WTC11 (cell line): ENCODE results near the gene SUPV3L1. TPM values are rescaled to one million over a fixed set of nuclear protein-coding genes. Genes with fewer than 3 reads are reported as not detected.
"Not testable (repeated sequence)": the region's sequence is repeated elsewhere in the genome, so short reads cannot be mapped to it uniquely, and the experiment has no call there.

Experiments
- ATAC-seq: fragments of 200-7000 bp; cut with Tn5 transposase; 2 replicates; pipeline ENCODE4 v1.10.0; 2021; ENCODE audit warnings: mild to moderate bottlenecking, moderate library complexity
- CTCF ChIA-PET: fragments of 300-600 bp; sonication (Branson Sonifier 250); formaldehyde crosslinking; loops from one replicate; lab custom pipeline; 2021; ENCODE audit warnings: antibody characterized with exemption; lab: Charles Lee
- POLR2A ChIA-PET: fragments of 350-600 bp; sonication (Branson Sonifier 250); formaldehyde crosslinking; loops from one replicate; lab custom pipeline; 2021; ENCODE audit warnings: antibody characterized with exemption; lab: Charles Lee
- DNase-seq: peaks from one replicate; pipeline ENCODE4 v3.0.0; 2021; ENCODE audit warnings: low spot score
- H3K27ac Mint-ChIP-seq: 2 replicates; pipeline ENCODE4 v1.8.0; 2021; ENCODE audit warnings: mixed read lengths
- H3K27me3 Mint-ChIP-seq: 2 replicates; pipeline ENCODE4 v1.8.0; 2021; ENCODE audit warnings: low read depth, mild to moderate bottlenecking, moderate library complexity, mixed read lengths
- H3K36me3 Mint-ChIP-seq: 2 replicates; pipeline ENCODE4 v1.8.0; 2021; ENCODE audit warnings: mixed read lengths
- H3K4me1 Mint-ChIP-seq: 2 replicates; pipeline ENCODE4 v1.8.0; 2022; ENCODE audit warnings: mixed read lengths
- H3K4me3 Mint-ChIP-seq: 2 replicates; pipeline ENCODE4 v1.8.0; 2021; ENCODE audit warnings: mild to moderate bottlenecking, moderate library complexity, mixed read lengths
- H3K9me3 Mint-ChIP-seq: 2 replicates; pipeline ENCODE4 v1.8.0; 2021; ENCODE audit warnings: mixed read lengths
- FOXK1 ChIP-seq: sonication (generic); formaldehyde crosslinking; IDR thresholded peaks from 2 replicates; pipeline ENCODE4 v1.8.0; 2022; ENCODE audit warnings: mild to moderate bottlenecking, moderate library complexity, missing genetic modification reagents
- FOXP1 ChIP-seq: sonication (generic); formaldehyde crosslinking; IDR thresholded peaks from 2 replicates; pipeline ENCODE4 v1.8.0; 2022; ENCODE audit warnings: missing genetic modification reagents, mild to moderate bottlenecking, moderate library complexity, borderline replicate concordance
- GRHL2 ChIP-seq: fragments of 250-450 bp; sonication (Bioruptor Pico); IDR thresholded peaks from 2 replicates; pipeline ENCODE4 v1.8.0; 2022; ENCODE audit warnings: mild to moderate bottlenecking, moderate library complexity; ENCODE audit not compliant: insufficient replicate concordance, severe bottlenecking
- NFATC4 ChIP-seq: fragments of 250-450 bp; sonication (Bioruptor Pico); IDR thresholded peaks from 2 replicates; pipeline ENCODE4 v1.9.0; 2021; ENCODE audit warnings: mild to moderate bottlenecking
- NFYB ChIP-seq: sonication (generic); formaldehyde crosslinking; conservative IDR thresholded peaks from 2 replicates; pipeline ENCODE4 v1.8.0; 2022; ENCODE audit warnings: low read depth, missing genetic modification reagents
- SOX15 ChIP-seq: fragments of 250-450 bp; sonication (Bioruptor Pico); IDR thresholded peaks from 2 replicates; pipeline ENCODE4 v1.9.0; 2021; ENCODE audit warnings: mild to moderate bottlenecking
- total RNA-seq: library from RNA; stranded (reverse); gene quantifications from 3 replicates; pipeline ENCODE4 v1.2.3, GENCODE V29; 2021
- TF ChIP-seq, protein P1 (sequence below): fragments of 250-450 bp; sonication (Bioruptor Pico); IDR thresholded peaks from 2 replicates; pipeline ENCODE4 v1.9.0; 2021; ENCODE audit warnings: moderate library complexity, mild to moderate bottlenecking, inconsistent platforms, borderline replicate concordance
- TF ChIP-seq, protein P2 (sequence below): fragments of 250-450 bp; sonication (Bioruptor Pico); IDR thresholded peaks from 2 replicates; pipeline ENCODE4 v1.9.0; 2021; ENCODE audit warnings: mild to moderate bottlenecking
- TF ChIP-seq, protein P3 (sequence below): sonication (generic); formaldehyde crosslinking; IDR thresholded peaks from 2 replicates; pipeline ENCODE4 v1.8.0; 2022; ENCODE audit warnings: mild to moderate bottlenecking, missing genetic modification reagents
- TF ChIP-seq, protein P4 (sequence below): sonication (generic); formaldehyde crosslinking; IDR thresholded peaks from 2 replicates; pipeline ENCODE4 v1.8.1; 2023; ENCODE audit warnings: mild to moderate bottlenecking, missing genetic modification reagents, moderate library complexity
- TF ChIP-seq, protein P5 (sequence below): sonication (generic); formaldehyde crosslinking; IDR thresholded peaks from 2 replicates; pipeline ENCODE4 v1.8.1; 2023; ENCODE audit warnings: mild to moderate bottlenecking, moderate library complexity, missing genetic modification reagents
- TF ChIP-seq, protein P6 (sequence below): sonication (generic); formaldehyde crosslinking; IDR thresholded peaks from 2 replicates; pipeline ENCODE4 v1.8.1; 2022; ENCODE audit warnings: low read depth, mild to moderate bottlenecking, moderate library complexity, missing genetic modification reagents, borderline replicate concordance

Gene SUPV3L1
- total RNA-seq, 1 experiment from 2014 or later: 41.2 TPM

DNA sequence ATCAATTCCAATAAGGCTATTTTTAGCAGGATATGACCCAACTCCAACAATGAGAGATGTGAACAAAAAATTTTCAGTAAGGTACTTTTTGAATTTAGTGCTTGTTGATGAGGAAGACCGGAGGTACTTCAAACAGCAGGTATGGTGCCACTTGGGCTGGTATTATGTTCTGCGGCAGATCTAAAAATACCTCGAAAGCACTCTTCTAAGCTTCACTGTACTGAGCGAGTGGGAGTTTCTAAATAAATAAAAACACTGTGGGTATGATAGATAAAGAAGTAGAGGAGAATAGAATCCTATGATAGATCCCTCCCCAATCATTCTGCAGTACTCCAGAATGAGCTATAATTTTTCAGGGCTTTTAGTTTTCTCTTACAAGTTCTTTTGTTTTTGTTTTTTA lies 11.5 kb upstream of the SUPV3L1 start:
- ChIA-PET POLR2A (no interaction called here), CTCF (no interaction called here)
- Mint-ChIP-seq H3K9me3 (no peaks in the 10 kb centered on the region), H3K4me3 (no peak overlapping the region), H3K36me3 (peaks cover 17% of the 10 kb centered on the region), H3K27ac (no peak overlapping the region), H3K4me1 (no peaks in the 10 kb centered on the region), H3K27me3 (no peaks in the 10 kb centered on the region)
- ATAC-seq (no peak), DNase-seq (no peak)
- TF ChIP-seq, protein P1, sequence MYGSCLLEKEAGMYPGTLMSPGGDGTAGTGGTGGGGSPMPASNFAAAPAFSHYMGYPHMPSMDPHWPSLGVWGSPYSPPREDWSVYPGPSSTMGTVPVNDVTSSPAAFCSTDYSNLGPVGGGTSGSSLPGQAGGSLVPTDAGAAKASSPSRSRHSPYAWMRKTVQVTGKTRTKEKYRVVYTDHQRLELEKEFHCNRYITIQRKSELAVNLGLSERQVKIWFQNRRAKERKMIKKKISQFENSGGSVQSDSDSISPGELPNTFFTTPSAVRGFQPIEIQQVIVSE (CRISPR knock-in tag): no peak
- TF ChIP-seq, protein P2, sequence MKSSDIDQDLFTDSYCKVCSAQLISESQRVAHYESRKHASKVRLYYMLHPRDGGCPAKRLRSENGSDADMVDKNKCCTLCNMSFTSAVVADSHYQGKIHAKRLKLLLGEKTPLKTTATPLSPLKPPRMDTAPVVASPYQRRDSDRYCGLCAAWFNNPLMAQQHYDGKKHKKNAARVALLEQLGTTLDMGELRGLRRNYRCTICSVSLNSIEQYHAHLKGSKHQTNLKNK (CRISPR knock-in tag): no peak
- TF ChIP-seq, protein P3, sequence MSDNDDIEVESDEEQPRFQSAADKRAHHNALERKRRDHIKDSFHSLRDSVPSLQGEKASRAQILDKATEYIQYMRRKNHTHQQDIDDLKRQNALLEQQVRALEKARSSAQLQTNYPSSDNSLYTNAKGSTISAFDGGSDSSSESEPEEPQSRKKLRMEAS (CRISPR knock-in tag): no peak

DNA sequence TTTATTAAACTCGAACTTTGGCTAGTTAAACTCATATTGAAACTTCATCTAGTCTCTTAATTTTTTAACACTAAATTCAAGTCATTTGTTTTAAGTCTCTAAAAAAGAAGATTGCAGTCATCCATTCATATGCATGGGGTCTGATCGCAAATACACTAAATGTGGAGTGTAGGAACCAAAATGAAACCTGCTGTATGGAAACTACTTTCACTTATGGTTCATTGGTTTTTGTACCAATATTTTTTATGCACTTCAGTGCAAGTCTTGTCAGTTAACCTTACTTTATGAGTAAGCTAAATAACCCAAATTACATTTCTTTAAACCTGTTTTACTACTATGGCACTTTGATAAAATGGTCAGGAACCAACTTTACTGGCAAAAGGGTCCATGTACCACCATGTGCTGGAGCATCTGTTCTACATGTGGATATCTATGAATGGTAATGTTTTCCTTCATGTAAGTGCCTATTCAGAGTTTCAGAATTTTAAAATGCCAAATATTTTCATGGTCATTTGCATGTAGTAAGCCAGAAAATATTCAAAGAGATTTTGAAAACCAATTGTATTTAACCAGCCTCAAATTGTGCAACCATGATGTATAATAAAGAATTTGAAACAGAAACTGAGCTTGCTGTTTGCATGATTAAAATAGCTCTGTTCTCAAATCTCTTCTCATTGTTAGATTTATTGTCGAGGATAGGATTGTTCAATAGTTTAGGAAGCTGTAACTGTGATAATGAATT lies 7.6 kb upstream of the SUPV3L1 start:
- H3K27ac Mint-ChIP-seq: no peak overlapping the region
- H3K4me3 Mint-ChIP-seq: no peak overlapping the region
- DNase-seq (no peak), ATAC-seq (no peak)
- CTCF ChIA-PET: interaction anchor here (1.3 kb wide), 1 partner anchor 236 kb away, joined by 3 read pairs; no protein-coding TSS in a partner anchor
- H3K4me1 Mint-ChIP-seq: no peaks in the 10 kb centered on the region
- H3K9me3 Mint-ChIP-seq: peaks cover 10% of the 10 kb centered on the region
- peaks cover 17% of the 10 kb centered on the region for H3K36me3 Mint-ChIP-seq
- POLR2A ChIA-PET: no interaction called here
- TF ChIP-seq, protein P4, sequence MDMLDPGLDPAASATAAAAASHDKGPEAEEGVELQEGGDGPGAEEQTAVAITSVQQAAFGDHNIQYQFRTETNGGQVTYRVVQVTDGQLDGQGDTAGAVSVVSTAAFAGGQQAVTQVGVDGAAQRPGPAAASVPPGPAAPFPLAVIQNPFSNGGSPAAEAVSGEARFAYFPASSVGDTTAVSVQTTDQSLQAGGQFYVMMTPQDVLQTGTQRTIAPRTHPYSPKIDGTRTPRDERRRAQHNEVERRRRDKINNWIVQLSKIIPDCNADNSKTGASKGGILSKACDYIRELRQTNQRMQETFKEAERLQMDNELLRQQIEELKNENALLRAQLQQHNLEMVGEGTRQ (CRISPR knock-in tag): no peak
- no peak for TF ChIP-seq FOXP1 (CRISPR knock-in tag)
- no peaks in the 10 kb centered on the region for H3K27me3 Mint-ChIP-seq

DNA sequence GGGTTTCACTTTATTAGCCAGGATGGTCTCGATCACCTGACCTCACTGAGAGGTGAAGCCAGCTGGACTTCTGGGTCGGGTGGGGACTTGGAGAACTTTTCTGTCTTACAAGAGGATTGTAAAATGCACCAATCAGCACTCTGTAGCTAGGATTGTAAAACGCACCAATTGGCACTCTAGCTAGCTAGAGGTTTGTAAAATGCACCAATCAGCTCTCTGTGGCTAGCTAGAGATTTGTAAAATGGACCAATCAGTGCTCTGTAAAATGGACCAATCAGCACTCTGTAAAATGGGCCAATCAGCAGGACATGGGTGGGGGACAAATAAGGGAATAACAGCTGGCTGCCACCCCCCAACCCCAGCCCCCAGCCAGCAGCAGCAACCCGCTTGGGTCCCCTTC lies 4.7 kb upstream of the SUPV3L1 start:
- not testable (repeated sequence) for H3K27ac Mint-ChIP-seq, H3K9me3 Mint-ChIP-seq, ATAC-seq, H3K4me3 Mint-ChIP-seq, H3K27me3 Mint-ChIP-seq, DNase-seq, H3K4me1 Mint-ChIP-seq
- H3K36me3 Mint-ChIP-seq: peaks cover 10% of the 10 kb centered on the region
- POLR2A ChIA-PET: interaction anchor here (0.6 kb wide), 1 partner anchor 667 kb away, joined by 5 read pairs; no protein-coding TSS in a partner anchor
- CTCF ChIA-PET: interaction anchor here (0.8 kb wide), 1 partner anchor 233 kb away, joined by 3 read pairs; no protein-coding TSS in a partner anchor
- peak; percentile 35; the same call in 1 of the 2 replicates for TF ChIP-seq NFYB (CRISPR knock-in tag)

DNA sequence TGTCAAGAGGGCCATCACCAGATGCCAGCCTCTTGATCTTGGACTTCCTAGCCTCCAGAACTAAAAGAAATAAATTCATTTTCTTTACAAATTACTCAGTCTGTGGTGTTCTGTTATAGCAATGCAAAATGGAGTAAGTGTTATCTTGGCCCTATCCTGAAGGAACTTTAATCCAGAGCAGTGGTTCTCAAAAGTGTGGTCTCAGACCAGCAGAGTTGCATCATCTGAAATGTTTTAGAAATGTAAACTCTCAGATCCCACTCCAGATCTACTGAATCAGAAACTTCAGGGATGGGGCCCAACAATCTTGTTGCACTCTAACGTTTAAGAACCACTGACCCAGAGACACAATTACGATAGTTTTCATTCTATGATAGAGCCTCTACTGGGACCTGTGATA lies 3.2 kb upstream of the SUPV3L1 start:
- no peak overlapping the region for H3K27ac Mint-ChIP-seq
- ATAC-seq: no peak

More for the DNA sequence above, 3.2 kb upstream of the SUPV3L1 start:
- no peak overlapping the region for H3K4me3 Mint-ChIP-seq
- peaks cover 13% of the 10 kb centered on the region for H3K4me1 Mint-ChIP-seq
- H3K36me3 Mint-ChIP-seq: peaks cover 4% of the 10 kb centered on the region; the same call in 1 of the 2 replicates
- DNase-seq: no peak
- H3K9me3 Mint-ChIP-seq: peaks cover 10% of the 10 kb centered on the region
- ChIA-PET CTCF (no interaction called here), POLR2A (no interaction called here)
- H3K27me3 Mint-ChIP-seq: no peaks in the 10 kb centered on the region
- no peak for TF ChIP-seq SOX15
- no peak for TF ChIP-seq GRHL2 (CRISPR knock-in tag)
- no peak for TF ChIP-seq FOXK1 (CRISPR knock-in tag)
- TF ChIP-seq, protein P5, sequence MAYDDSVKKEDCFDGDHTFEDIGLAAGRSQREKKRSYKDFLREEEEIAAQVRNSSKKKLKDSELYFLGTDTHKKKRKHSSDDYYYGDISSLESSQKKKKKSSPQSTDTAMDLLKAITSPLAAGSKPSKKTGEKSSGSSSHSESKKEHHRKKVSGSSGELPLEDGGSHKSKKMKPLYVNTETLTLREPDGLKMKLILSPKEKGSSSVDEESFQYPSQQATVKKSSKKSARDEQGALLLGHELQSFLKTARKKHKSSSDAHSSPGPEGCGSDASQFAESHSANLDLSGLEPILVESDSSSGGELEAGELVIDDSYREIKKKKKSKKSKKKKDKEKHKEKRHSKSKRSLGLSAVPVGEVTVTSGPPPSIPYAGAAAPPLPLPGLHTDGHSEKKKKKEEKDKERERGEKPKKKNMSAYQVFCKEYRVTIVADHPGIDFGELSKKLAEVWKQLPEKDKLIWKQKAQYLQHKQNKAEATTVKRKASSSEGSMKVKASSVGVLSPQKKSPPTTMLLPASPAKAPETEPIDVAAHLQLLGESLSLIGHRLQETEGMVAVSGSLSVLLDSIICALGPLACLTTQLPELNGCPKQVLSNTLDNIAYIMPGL (CRISPR knock-in tag): no peak
- TF ChIP-seq NFATC4 (CRISPR knock-in tag): no peak
- TF ChIP-seq FOXP1 (CRISPR knock-in tag): no peak
- TF ChIP-seq, protein P6, sequence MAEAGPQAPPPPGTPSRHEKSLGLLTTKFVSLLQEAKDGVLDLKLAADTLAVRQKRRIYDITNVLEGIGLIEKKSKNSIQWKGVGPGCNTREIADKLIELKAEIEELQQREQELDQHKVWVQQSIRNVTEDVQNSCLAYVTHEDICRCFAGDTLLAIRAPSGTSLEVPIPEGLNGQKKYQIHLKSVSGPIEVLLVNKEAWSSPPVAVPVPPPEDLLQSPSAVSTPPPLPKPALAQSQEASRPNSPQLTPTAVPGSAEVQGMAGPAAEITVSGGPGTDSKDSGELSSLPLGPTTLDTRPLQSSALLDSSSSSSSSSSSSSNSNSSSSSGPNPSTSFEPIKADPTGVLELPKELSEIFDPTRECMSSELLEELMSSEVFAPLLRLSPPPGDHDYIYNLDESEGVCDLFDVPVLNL (CRISPR knock-in tag): no peak
